Measurements from ENCODE around the gene GRK5. TPM values are rescaled to one million over a fixed set of nuclear protein-coding genes. Genes with fewer than 3 reads are reported as not detected.

Gene GRK5
- polyA plus RNA-seq, 1 donor from 2014 or later, result 34.9 TPM

DNA sequence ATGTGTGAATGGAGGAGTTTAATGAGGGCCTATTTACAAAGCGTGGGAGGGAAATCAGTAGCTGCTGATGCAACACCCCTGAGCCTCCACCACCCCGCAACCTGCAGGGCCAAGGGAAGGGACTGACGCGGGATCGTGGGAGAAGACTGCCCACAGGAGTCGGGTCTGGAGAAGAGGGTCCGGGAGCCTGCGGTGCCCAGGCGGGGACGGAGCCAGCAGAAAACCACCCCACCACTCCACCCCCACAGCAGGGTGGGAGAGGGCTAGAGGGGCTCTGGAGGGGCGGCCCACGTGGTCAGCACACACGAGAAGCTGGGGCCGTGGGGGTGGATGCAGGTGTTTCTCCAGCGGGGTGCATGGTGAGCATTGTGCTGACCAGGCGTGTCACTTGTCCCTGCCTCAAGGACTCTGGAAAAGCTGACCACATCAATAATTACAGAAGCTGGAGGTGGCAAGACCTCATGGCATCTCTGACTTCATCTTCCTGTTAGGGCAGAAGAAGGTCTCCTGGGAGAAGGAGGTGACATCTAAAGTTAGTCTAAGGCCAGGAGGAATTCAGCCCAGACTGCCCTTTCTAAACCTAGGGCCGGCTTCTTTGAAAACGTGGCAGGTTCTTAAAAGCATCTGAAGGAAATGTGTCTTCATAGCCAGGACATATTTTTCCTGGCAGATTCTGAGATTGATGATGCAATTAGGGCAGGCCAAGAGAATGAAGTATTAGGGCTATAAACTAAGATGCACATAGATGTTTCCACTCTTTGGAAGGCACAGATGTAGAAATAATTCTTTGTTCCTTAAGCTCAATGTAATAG lies 184.3 kb downstream of the GRK5 start:
- TF ChIP-seq MXI1 (conservative IDR thresholded peaks at IDR 0.05; ENCODE audit: poor library complexity, severe bottlenecking) (no peak), RAD21 (conservative IDR thresholded peaks at IDR 0.05) (no peak), TAF1 (IDR thresholded peaks at IDR 0.05; ENCODE audit: low read depth) (no peak), EP300 (conservative IDR thresholded peaks at IDR 0.05; ENCODE audit: poor library complexity, severe bottlenecking) (no peak)
- Histone ChIP-seq H3K9me2 (ENCODE audit: insufficient read depth, low read length) (no peaks in the 10 kb centered on the region), H2AFZ (ENCODE audit: low read depth, low read length) (no peak overlapping the region), H3K27me3 (ENCODE audit: insufficient read depth, low read depth, low read length) (no peaks in the 10 kb centered on the region), H3K9ac (ENCODE audit: low read length) (no peak overlapping the region), H3K9me3 (ENCODE audit: low read length) (no peaks in the 10 kb centered on the region), H3K27ac (ENCODE audit: low read length) (no peak overlapping the region), H4K20me1 (ENCODE audit: insufficient read depth) (no peaks in the 10 kb centered on the region), H3F3A (ENCODE audit: insufficient read depth, low read length, poor library complexity, severe bottlenecking) (no peaks in the 10 kb centered on the region), H3K36me3 (ENCODE audit: insufficient read depth, low read length) (no peaks in the 10 kb centered on the region), H3K4me2 (ENCODE audit: low read length) (no peak overlapping the region), H3K79me2 (replicated peaks; ENCODE audit: insufficient read depth, low read length) (no peaks in the 10 kb centered on the region), H3K4me3 (ENCODE audit: low read length) (no peak overlapping the region)

- no peak overlapping the region for H3K27ac ChIP-seq (ENCODE audit: low read length)
- TF ChIP-seq, protein P1, sequence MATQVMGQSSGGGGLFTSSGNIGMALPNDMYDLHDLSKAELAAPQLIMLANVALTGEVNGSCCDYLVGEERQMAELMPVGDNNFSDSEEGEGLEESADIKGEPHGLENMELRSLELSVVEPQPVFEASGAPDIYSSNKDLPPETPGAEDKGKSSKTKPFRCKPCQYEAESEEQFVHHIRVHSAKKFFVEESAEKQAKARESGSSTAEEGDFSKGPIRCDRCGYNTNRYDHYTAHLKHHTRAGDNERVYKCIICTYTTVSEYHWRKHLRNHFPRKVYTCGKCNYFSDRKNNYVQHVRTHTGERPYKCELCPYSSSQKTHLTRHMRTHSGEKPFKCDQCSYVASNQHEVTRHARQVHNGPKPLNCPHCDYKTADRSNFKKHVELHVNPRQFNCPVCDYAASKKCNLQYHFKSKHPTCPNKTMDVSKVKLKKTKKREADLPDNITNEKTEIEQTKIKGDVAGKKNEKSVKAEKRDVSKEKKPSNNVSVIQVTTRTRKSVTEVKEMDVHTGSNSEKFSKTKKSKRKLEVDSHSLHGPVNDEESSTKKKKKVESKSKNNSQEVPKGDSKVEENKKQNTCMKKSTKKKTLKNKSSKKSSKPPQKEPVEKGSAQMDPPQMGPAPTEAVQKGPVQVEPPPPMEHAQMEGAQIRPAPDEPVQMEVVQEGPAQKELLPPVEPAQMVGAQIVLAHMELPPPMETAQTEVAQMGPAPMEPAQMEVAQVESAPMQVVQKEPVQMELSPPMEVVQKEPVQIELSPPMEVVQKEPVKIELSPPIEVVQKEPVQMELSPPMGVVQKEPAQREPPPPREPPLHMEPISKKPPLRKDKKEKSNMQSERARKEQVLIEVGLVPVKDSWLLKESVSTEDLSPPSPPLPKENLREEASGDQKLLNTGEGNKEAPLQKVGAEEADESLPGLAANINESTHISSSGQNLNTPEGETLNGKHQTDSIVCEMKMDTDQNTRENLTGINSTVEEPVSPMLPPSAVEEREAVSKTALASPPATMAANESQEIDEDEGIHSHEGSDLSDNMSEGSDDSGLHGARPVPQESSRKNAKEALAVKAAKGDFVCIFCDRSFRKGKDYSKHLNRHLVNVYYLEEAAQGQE (IDR thresholded peaks at IDR 0.05; ENCODE audit: borderline replicate concordance), result no peak
- no peak for TF ChIP-seq TAF1 (IDR thresholded peaks at IDR 0.05; ENCODE audit: low read depth)
- no peak for TF ChIP-seq POLR2AphosphoS5 (IDR thresholded peaks at IDR 0.05)
- no peak for TF ChIP-seq EP300 (conservative IDR thresholded peaks at IDR 0.05; ENCODE audit: poor library complexity, severe bottlenecking)
- no peak for TF ChIP-seq MXI1 (conservative IDR thresholded peaks at IDR 0.05; ENCODE audit: poor library complexity, severe bottlenecking)
- no peak for TF ChIP-seq RAD21 (conservative IDR thresholded peaks at IDR 0.05)
- no peak for TF ChIP-seq SMC3 (conservative IDR thresholded peaks at IDR 0.05; ENCODE audit: poor library complexity)
- TF ChIP-seq, protein P2, sequence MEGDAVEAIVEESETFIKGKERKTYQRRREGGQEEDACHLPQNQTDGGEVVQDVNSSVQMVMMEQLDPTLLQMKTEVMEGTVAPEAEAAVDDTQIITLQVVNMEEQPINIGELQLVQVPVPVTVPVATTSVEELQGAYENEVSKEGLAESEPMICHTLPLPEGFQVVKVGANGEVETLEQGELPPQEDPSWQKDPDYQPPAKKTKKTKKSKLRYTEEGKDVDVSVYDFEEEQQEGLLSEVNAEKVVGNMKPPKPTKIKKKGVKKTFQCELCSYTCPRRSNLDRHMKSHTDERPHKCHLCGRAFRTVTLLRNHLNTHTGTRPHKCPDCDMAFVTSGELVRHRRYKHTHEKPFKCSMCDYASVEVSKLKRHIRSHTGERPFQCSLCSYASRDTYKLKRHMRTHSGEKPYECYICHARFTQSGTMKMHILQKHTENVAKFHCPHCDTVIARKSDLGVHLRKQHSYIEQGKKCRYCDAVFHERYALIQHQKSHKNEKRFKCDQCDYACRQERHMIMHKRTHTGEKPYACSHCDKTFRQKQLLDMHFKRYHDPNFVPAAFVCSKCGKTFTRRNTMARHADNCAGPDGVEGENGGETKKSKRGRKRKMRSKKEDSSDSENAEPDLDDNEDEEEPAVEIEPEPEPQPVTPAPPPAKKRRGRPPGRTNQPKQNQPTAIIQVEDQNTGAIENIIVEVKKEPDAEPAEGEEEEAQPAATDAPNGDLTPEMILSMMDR (IDR thresholded peaks at IDR 0.05; ENCODE audit: poor library complexity, severe bottlenecking), result no peak
- no peak for TF ChIP-seq EZH2 (IDR thresholded peaks at IDR 0.05; ENCODE audit: borderline replicate concordance, insufficient read depth, low read length, poor library complexity, severe bottlenecking)
- H3K9me2 ChIP-seq (ENCODE audit: insufficient read depth, low read length), result no peaks in the 10 kb centered on the region
- no peaks in the 10 kb centered on the region for H3K27me3 ChIP-seq (ENCODE audit: insufficient read depth, low read depth, low read length)
- H3K79me2 ChIP-seq (replicated peaks; ENCODE audit: insufficient read depth, low read length), result no peaks in the 10 kb centered on the region
- no peaks in the 10 kb centered on the region for H4K20me1 ChIP-seq (ENCODE audit: insufficient read depth)
- no peaks in the 10 kb centered on the region for H3F3A ChIP-seq (ENCODE audit: insufficient read depth, low read length, poor library complexity, severe bottlenecking)
- H3K4me3 ChIP-seq (ENCODE audit: low read length), result no peak overlapping the region
- H3K9me3 ChIP-seq (ENCODE audit: low read length), result no peaks in the 10 kb centered on the region
- no peak overlapping the region for H3K4me2 ChIP-seq (ENCODE audit: low read length)
- H3K9ac ChIP-seq (ENCODE audit: low read length), result no peak overlapping the region
- H2AFZ ChIP-seq (ENCODE audit: low read depth, low read length), result no peak overlapping the region
- H3K36me3 ChIP-seq (ENCODE audit: insufficient read depth, low read length), result no peaks in the 10 kb centered on the region
Observed at GRCh38 chr10:119393019-119393418, 185.6 kb downstream of the GRK5 start.
